IPS-20b (cell line): Measurements from ENCODE around the gene DDX17.
A peak's percentile ranks its signal among the peaks of the same experiment; 100 is the strongest.

Experiments
- H3K27ac ChIP-seq: one replicate; pipeline ENCODE4 v1.5.1; 2013; ENCODE audit warnings: low read length
- H3K27me3 ChIP-seq: 2 replicates; pipeline ENCODE4 v1.6.1; 2013; ENCODE audit warnings: mild to moderate bottlenecking, low read length, inconsistent platforms; ENCODE audit not compliant: insufficient read depth
- H3K36me3 ChIP-seq: 2 replicates; pipeline ENCODE4 v1.6.1; 2013; ENCODE audit warnings: low read depth, mild to moderate bottlenecking, inconsistent platforms, low read length, moderate library complexity; ENCODE audit not compliant: insufficient read depth
- H3K4me1 ChIP-seq: 2 replicates; pipeline ENCODE4 v1.6.1; 2013; ENCODE audit warnings: mild to moderate bottlenecking, control low read depth, inconsistent platforms, low read length, moderate library complexity; ENCODE audit not compliant: insufficient read depth
- H3K4me3 ChIP-seq: 2 replicates; pipeline ENCODE4 v1.5.1; 2013; ENCODE audit warnings: mild to moderate bottlenecking, low read length, inconsistent platforms
- H3K9ac ChIP-seq: 2 replicates; pipeline ENCODE4 v1.6.1; 2013; ENCODE audit warnings: low read depth, mild to moderate bottlenecking, inconsistent platforms, low read length, moderate library complexity
- H3K9me3 ChIP-seq: 2 replicates; pipeline ENCODE4 v1.6.1; 2013; ENCODE audit warnings: mild to moderate bottlenecking, low read depth, low read length, inconsistent platforms; ENCODE audit not compliant: insufficient read depth

Gene DDX17

DNA sequence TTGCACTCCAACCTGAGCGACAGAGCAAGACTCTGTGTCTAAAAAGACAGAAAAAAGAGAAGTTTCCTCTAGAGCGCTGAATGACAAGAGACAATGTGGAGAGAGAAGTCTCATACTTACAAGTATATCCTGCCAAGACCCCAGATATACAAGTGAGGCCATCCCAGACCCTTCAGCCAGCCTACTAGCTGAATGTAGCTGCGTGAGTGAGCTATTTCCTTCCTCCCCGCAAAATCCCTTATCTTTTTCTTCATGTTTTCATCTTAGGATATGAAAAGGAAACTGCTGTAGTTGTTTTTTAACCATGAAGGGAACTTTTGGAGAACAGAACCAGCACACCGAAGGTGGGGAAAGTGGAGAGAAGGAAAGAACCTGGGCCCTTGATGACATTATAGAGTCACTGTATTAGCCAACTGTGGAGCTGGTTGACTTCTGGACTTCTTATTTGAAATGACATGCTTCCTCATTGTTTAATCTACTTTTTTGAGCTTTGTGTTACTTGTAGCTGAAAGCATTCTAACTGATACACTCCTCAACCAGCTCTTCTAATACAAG lies 4.4 kb upstream of the DDX17 start:
- Histone ChIP-seq H3K4me1 (peaks cover 6% of the 10 kb centered on the region; the same call in 1 of the 2 replicates), H3K36me3 (no peaks in the 10 kb centered on the region), H3K4me3 (no peak overlapping the region), H3K9me3 (no peaks in the 10 kb centered on the region), H3K9ac (no peak overlapping the region), H3K27me3 (no peaks in the 10 kb centered on the region), H3K27ac (no peak overlapping the region)

DNA sequence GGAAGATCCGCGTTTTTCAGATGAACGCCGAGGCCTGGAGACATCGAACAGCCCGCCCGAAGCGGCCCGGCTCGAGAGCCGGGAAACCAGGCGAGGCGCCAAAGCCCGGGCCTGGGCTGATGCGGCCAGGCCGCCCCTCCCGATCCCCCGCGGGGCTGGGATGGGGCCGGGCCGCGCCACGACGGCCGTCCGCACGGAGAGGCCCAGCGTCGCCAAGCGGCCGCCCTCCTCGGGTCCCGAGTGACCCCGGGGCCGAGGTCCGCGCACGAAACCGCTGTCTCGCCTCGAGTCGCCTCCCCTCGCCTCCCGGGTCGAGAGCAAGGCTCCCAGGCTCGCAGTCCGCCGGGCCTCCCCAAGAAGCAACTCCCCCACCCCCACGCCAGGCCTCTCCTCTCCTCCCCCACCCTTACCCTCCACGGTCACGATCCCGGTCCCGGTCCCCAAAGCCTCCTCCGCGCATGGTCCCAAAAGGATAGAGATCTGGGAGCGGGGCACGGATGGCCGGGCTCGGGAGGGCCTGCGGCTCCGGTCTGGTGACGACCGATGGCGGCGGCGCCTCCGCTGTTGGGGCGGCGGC lies 482 bp downstream of the DDX17 start:
- Histone ChIP-seq H3K4me3 (peak overlapping the region; percentile 95), H3K27me3 (no peaks in the 10 kb centered on the region), H3K27ac (peak overlapping the region; percentile 91), H3K9me3 (no peaks in the 10 kb centered on the region), H3K9ac (peak overlapping the region; percentile 100), H3K36me3 (peaks cover 48% of the 10 kb centered on the region), H3K4me1 (peaks cover 11% of the 10 kb centered on the region)

DNA sequence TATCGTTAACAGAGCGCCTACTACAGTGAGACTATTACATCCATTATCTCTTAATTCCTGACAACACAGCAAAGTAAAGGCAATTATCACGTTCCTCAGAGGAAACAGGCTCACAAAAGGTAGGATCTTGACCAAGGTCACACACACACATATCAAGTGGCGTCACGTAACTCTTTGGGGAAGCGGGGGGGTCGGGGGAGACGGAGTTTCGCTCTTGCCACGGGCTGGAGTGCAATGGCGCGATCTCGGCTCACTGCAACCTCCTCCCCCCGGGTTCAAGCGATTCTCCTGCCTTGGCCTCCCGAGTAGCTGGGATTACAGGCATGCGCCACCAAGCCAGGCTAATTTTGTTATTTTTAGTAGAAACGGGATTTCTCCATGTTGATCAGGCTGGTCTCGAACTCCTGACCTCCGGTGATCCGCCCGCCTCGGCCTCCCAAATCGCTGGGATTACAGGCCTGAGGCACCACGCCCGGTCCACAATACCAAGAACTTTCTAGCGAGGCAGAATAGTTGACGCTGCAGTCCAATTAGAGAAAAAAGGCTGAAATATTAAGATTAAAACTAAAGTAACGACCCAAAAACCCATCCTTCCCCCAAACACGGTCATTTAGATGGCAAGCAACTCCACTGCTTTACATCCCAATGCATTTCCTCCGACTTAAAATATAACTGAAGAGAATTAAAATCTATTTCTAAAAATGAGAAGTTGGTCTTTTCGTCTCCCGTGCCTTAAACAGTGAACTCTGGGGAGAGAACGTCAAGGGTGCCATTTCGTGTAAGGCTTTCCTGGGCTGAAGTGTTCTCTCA lies 1.2 kb downstream of the DDX17 start:
- no peaks in the 10 kb centered on the region for H3K9me3 ChIP-seq
- H3K27ac ChIP-seq = peak overlapping the region; percentile 91

DNA sequence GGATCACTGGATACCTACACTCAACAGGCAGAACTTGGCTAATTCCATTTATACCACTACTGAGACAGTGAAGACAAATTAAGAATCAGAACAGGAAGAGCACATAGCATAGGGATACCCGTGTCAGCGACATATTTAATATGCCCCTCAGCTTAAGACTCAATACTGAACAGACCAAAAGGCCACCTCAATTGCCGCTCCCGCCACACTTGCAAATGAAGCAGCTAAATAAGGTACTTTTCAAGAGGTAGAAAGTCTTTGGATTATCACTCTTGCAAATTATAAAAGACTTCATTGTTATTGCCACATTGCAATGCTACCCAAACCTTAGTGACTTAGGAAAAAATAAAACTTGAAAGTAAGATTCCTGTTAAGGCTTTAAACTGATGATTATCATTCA lies 3.1 kb downstream of the DDX17 start:
- no peaks in the 10 kb centered on the region for H3K27me3 ChIP-seq
- peak overlapping the region; percentile 95 for H3K4me3 ChIP-seq
- H3K36me3 ChIP-seq = peaks cover 74% of the 10 kb centered on the region
- no peak overlapping the region for H3K27ac ChIP-seq
- H3K9me3 ChIP-seq = no peaks in the 10 kb centered on the region
- peaks cover 11% of the 10 kb centered on the region for H3K4me1 ChIP-seq
- peak overlapping the region; percentile 100; the same call in 1 of the 2 replicates for H3K9ac ChIP-seq

More for the DNA sequence above, 1.2 kb downstream of the DDX17 start:
- H3K4me3 ChIP-seq = peak overlapping the region; percentile 95
- peaks cover 11% of the 10 kb centered on the region for H3K4me1 ChIP-seq
- peak overlapping the region; percentile 100 for H3K9ac ChIP-seq
- H3K27me3 ChIP-seq = no peaks in the 10 kb centered on the region
- peaks cover 55% of the 10 kb centered on the region for H3K36me3 ChIP-seq

DNA sequence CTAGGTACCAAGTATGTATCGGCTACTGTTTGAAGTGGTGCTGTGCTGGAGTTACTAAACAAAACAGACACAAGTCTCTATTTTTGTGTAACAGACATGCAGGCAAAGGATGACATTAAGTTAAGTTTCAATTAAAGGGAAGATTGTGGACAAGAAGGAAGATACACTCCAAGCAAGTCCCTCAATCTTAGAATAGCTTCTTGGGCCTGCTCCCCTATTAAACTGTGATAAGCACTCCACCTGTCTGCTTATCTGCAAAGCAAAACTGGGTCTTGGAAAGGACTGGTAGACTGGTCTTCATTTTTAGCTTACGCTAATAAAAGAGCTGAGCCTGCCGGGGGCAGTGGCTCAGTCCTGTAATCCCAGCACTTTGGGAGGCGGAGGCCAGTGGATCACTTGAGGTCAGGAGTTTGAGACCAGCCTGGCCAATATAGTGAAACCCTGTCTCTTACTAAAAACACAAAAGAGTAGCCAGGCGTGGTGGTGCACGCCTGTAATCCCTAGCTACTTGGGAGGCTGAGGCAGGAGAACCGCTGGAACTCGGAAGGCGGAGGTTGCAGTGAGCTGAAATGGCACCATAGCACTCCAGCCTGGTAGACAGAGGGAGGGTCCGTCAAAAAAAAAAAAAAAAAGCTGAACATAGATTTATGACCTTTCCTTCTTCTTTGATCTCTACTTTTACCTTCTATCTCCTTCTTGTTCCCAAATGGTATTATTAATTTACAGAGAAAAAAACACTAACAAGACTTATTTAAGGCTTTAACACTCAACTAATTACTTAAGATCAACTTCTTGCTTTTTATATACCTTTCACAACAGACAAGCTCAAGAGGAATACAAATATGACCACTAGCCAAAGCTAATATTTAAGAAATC lies 4.1 kb downstream of the DDX17 start:
- Histone ChIP-seq H3K9me3 (no peaks in the 10 kb centered on the region), H3K27me3 (no peaks in the 10 kb centered on the region), H3K4me3 (peak overlapping the region; percentile 95), H3K4me1 (peaks cover 11% of the 10 kb centered on the region), H3K27ac (no peak overlapping the region), H3K36me3 (peaks cover 84% of the 10 kb centered on the region), H3K9ac (peak overlapping the region; percentile 100; the same call in 1 of the 2 replicates)

DNA sequence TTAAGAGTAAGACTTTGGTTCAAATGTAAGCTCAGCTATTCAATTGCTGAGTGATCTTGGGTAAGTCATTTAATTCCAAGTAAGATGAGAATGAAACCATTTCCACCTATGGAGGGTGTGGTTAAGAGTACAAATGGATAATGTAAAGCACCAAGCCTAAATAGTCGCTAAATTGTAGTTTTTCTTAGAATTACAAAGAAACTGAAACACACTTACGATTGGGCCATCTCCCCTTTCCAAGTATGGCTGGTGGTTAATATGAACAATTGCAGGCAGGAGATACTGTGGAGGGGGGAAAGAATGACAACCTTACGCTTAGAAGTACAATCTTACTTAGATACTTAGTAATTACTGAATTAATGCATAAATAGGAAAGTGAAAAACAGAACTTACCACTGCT lies 8.2 kb downstream of the DDX17 start:
- peaks cover 99% of the 10 kb centered on the region for H3K36me3 ChIP-seq
- no peak overlapping the region for H3K9ac ChIP-seq
- H3K27ac ChIP-seq = no peak overlapping the region
- H3K9me3 ChIP-seq = no peaks in the 10 kb centered on the region
- no peak overlapping the region for H3K4me3 ChIP-seq
- no peaks in the 10 kb centered on the region for H3K27me3 ChIP-seq
- peaks cover 3% of the 10 kb centered on the region; the same call in 1 of the 2 replicates for H3K4me1 ChIP-seq

DNA sequence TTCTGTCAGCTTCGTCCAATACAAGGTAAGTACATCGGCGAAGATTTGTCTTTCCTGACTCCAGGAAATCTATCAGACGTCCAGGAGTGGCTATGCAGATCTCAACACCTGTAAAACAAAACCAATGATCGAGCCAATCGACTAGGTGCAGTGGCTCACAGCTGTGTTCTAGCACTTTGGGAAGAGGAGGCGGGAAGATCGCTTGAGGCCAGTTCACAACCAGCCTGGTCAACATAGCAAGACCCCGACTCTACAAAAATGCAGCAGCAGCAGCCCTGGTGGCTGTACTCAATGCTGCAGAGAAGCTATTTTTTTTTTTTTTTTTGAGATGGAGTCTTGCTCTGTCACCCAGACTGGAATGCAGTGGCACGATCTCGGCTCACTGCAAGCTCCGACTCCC lies 11.2 kb downstream of the DDX17 start:
- Histone ChIP-seq H3K27me3 (no peaks in the 10 kb centered on the region), H3K27ac (no peak overlapping the region), H3K9me3 (no peaks in the 10 kb centered on the region), H3K4me3 (no peak overlapping the region), H3K36me3 (peaks cover 99% of the 10 kb centered on the region), H3K9ac (no peak overlapping the region), H3K4me1 (peaks cover 3% of the 10 kb centered on the region)

DNA sequence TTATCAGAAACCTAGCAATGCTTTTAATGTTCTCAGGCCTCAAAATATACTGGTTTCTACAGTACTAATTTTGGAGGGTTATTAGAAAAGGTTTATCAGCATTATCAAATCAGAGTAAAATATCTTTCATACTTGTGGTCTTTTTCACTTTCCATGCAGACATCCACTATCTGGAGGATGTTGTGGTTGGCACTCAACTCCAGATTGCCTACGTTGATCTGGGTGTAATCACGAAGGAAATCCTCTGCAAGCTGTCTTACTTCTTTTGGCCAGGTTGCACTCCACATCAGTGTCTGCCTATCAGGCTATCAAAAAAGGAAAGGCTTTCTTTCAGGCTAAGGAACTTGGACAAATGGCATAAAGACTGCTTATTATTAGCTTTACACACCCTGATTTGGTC lies 11.6 kb downstream of the DDX17 start:
- H3K4me3 ChIP-seq = no peak overlapping the region
- H3K9ac ChIP-seq = no peak overlapping the region

DNA sequence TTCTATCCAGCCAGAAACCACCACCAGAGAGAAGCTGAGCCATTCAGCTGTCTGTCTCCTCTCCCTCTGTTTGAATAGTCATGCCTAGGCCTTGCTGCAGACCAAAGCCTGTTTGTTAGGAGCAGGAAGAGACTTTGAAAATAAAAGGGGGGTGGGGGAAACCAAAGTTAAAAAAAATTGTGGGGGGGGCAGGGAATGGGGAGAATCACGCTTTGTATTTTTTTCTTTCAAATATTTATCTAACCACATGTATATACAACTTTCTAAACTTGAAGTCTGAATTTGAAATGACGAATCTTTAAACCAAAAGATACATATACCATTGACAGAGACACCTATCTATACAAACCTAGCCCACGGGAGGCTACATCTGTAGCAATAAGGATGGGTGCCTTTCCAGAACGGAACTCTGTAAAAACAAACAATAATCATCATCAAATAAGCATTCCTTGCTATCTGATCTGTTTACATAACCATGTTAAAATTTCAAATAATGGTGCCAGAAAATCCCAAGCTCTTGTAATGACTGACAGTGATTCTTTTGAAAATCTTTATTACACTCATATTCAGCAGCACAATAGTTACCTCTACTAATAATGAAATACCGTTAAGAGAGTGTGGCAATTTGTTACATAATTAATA lies 14.3 kb downstream of the DDX17 start:
- H3K27ac ChIP-seq = no peak overlapping the region
- peaks cover 99% of the 10 kb centered on the region for H3K36me3 ChIP-seq

More for the DNA sequence above, 11.6 kb downstream of the DDX17 start:
- Histone ChIP-seq H3K27ac (no peak overlapping the region), H3K36me3 (peaks cover 99% of the 10 kb centered on the region), H3K4me1 (peaks cover 6% of the 10 kb centered on the region), H3K27me3 (no peaks in the 10 kb centered on the region), H3K9me3 (no peaks in the 10 kb centered on the region)

DNA sequence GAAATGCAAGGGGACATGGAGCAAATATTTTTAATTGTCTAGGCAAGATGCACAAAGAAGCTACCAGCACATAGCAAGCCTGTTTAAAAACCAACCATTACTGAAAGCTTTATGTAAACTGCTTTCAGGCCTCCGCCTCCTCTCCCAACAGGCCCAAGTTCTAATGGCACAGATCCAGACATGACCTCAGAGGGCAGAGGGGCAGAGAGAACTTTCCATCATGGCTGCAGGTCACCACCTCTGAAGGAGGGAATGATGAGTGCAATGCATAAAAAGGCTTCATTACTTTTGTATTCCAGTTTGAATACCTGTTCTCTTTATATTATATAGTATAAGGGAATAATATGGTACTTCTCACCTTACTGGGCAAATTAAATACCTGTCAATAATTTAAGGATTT lies 15.2 kb downstream of the DDX17 start:
- peaks cover 99% of the 10 kb centered on the region for H3K36me3 ChIP-seq
- H3K4me3 ChIP-seq = no peak overlapping the region
- no peak overlapping the region for H3K27ac ChIP-seq
- no peaks in the 10 kb centered on the region for H3K27me3 ChIP-seq
- no peak overlapping the region for H3K9ac ChIP-seq
- no peaks in the 10 kb centered on the region for H3K9me3 ChIP-seq
- peaks cover 6% of the 10 kb centered on the region for H3K4me1 ChIP-seq

More for the DNA sequence above, 14.3 kb downstream of the DDX17 start:
- H3K9me3 ChIP-seq = no peaks in the 10 kb centered on the region
- H3K4me3 ChIP-seq = no peak overlapping the region
- H3K9ac ChIP-seq = no peak overlapping the region
- H3K27me3 ChIP-seq = no peaks in the 10 kb centered on the region
- H3K4me1 ChIP-seq = peaks cover 6% of the 10 kb centered on the region

DNA sequence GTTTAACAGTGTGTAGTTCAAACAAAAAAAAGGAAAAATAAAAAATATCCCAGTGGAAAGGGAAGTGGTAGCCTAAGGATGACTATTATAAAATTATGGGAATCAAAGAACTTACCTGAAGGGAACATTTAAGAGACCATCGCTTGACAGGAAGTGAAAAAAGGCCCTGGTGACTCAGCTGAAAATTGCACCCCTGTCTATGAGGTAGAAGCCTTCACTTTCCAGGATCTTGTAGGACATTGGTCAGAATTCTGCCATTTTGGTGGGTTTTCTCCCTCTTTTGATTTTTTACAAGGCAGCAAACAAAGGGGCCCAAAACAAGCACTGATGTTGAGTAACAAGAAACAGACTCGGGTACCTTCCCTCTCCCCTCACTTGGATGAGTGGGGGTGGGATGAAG lies 15.6 kb downstream of the DDX17 start:
- no peaks in the 10 kb centered on the region for H3K9me3 ChIP-seq
- no peak overlapping the region for H3K9ac ChIP-seq
- H3K27me3 ChIP-seq = no peaks in the 10 kb centered on the region
- H3K4me1 ChIP-seq = peaks cover 6% of the 10 kb centered on the region
- H3K36me3 ChIP-seq = peaks cover 99% of the 10 kb centered on the region
- no peak overlapping the region for H3K27ac ChIP-seq
- no peak overlapping the region for H3K4me3 ChIP-seq
